DMS53 treated with DMSO at 0.1 percent for 48 hours (cell line): Measurements from ENCODE around the gene TNFRSF1A.
"Not testable (repeated sequence)": the region's sequence is repeated elsewhere in the genome, so short reads cannot be mapped to it uniquely, and the experiment has no call there.

Source experiments
- DNase-seq: peaks from one replicate; lab custom pipeline; 2025; ENCODE audit not compliant: unreplicated experiment; lab: John Stamatoyannopoulos, UW

TNFRSF1A gene

GRCh38 chr12:6338536-6338935, 3.3 kb downstream of the TNFRSF1A start:
- not testable (repeated sequence) for DNase-seq

GRCh38 chr12:6337958-6338433, 3.9 kb downstream of the TNFRSF1A start:
- no peak for DNase-seq

GRCh38 chr12:6336889-6337853, 4.7 kb downstream of the TNFRSF1A start:
- DNase-seq = no peak

GRCh38 chr12:6336079-6336888, 5.6 kb downstream of the TNFRSF1A start:
- peak; percentile 99 for DNase-seq

GRCh38 chr12:6335451-6336078, 6.3 kb downstream of the TNFRSF1A start:
- peak; percentile 90 for DNase-seq

GRCh38 chr12:6334940-6335450, 6.9 kb downstream of the TNFRSF1A start:
- DNase-seq = no peak

GRCh38 chr12:6334359-6334758, 7.5 kb downstream of the TNFRSF1A start:
- DNase-seq = no peak

GRCh38 chr12:6333566-6333965, 8.3 kb downstream of the TNFRSF1A start:
- DNase-seq = no peak

GRCh38 chr12:6333029-6333428, 8.8 kb downstream of the TNFRSF1A start:
- DNase-seq = no peak

GRCh38 chr12:6332459-6332858, 9.4 kb downstream of the TNFRSF1A start:
- peak; percentile 34 for DNase-seq

GRCh38 chr12:6330999-6331714, 10.7 kb downstream of the TNFRSF1A start:
- no peak for DNase-seq

- DNase-seq = no peak
These were observed 11.7 kb downstream of the TNFRSF1A start for GRCh38 chr12:6330192-6330591.

- no peak for DNase-seq
These were observed 12.2 kb downstream of the TNFRSF1A start for GRCh38 chr12:6329703-6330064.

GRCh38 chr12:6328945-6329702, 12.8 kb downstream of the TNFRSF1A start:
- DNase-seq = no peak

GRCh38 chr12:6328045-6328779, 13.7 kb downstream of the TNFRSF1A start:
- no peak for DNase-seq

- DNase-seq = no peak
These were observed 14.4 kb downstream of the TNFRSF1A start for GRCh38 chr12:6327229-6328041.

- no peak for DNase-seq
These were observed 15.3 kb downstream of the TNFRSF1A start for GRCh38 chr12:6326316-6327228.
